ENCODE measurements around the gene JUN.

The JUN gene

DNA sequence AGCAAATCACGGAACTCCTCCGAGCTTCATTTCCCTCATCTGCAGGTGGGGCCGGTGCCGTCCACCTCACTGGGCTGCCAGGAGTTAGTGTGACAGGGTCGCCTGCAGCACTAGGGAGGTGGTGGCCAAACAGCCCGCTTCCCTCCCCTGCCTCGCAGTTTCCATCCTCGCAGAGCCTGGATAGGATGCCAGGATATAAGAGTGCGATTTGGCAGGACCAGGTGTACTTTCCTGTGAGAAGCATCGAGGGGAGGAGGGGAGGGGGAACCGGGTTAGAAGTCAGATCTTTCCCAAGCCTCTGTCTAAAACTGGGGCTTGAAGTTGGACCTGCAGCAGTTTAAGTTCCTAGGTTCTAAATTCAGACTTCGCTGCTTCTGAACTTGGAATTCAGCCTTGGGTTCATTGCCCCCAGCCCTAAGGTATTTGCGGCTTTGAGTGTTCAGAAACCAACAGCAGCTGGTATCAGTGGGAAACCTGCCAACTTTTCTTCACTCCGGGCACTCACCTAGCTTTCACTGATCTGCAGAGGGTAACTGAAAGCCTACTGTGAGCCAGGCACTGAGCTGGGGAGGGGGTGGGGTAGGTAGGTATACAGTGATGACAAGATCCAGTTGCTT is 1.7 kb upstream of the JUN start:
- in situ Hi-C loops (cut with MboI; ENCODE audit: low sequenced_read_pairs) = loop anchor here (25.0 kb wide), 1 partner anchor 502 kb away; the partner anchor contains the start of gene FGGY

DNA sequence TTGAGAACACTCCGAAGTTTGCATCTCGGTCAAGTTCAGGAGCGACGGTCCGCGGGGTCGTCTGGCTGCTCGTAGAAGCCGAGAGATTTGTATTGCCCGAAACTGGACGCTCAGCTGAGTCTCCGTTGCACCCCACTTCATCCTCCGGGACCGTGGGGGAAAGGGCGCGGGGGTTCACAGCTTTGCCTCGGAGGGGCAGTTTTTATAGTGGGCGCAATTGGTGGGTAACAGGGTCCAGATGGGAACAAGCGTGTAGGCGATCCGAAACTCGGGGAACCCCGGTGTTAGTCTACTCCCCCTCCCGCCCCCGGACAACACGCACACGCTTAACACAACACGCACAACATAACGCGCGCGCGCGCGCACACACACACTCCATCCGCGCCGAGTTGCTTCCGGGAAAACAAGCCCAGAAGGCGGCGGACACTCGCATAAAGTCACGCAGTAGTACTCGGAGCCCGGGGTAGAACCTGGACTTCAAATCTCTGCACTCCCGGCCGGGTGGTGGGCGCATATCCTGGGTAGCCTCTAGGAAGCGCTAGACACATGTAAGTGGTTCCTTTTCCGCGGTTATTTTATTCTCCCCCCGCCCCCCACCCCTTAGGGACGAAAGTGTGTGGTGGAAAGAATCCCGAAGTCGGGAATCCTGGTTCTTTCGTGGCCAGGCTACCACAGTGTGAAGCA is 1.1 kb upstream of the JUN start:
- in situ Hi-C loops (cut with MboI; ENCODE audit: low sequenced_read_pairs) = loop anchor here (25.0 kb wide), 1 partner anchor 502 kb away; the partner anchor contains the start of gene FGGY

DNA sequence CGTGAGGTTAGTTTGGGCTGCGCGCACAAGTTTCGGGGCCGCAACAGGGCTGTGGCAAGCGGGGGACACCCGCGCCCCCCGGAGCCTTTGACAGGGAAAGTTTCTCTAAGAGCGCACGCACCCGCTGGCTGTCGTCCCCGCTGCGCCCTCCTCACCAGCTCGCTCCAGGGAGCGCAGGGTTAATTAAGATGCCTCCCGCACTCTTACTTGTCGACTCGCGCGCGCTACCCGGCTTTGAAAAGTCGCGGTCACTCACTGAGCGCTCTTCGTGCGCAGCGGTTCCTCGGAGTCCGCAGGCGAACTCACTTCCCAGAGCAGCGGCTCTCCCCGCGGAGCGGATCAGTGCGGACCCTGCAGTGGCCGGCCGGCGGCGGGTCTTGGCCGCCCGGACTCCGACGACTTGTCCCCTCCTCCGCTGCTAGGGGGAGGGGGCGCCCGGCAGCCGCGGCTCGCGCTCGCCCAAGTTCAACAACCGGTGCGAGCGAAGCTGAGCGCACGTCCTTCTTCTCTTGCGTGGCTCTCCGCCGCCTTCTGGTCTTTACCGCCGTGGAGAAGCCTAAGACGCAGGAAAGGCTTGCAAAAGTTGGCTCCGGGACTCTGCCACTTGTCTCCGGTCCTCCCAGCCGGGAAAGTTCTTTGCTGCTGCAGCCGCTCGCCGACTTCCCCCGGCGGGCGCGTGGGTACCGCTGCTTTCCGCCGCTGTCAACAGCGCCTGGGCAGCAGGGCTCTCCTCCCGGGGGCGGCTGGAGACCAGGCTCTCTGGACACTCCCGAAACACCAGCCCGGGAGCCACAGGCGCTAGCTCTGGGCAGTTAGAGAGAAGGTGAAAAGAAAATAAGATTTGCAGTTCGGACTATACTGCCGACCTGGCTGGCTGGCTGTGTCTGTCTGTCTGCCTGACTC is 506 bp downstream of the JUN start:
- in situ Hi-C loops (cut with MboI; ENCODE audit: low sequenced_read_pairs) = loop anchor here (25.0 kb wide), 1 partner anchor 504 kb away; the partner anchor contains the start of gene FGGY

DNA sequence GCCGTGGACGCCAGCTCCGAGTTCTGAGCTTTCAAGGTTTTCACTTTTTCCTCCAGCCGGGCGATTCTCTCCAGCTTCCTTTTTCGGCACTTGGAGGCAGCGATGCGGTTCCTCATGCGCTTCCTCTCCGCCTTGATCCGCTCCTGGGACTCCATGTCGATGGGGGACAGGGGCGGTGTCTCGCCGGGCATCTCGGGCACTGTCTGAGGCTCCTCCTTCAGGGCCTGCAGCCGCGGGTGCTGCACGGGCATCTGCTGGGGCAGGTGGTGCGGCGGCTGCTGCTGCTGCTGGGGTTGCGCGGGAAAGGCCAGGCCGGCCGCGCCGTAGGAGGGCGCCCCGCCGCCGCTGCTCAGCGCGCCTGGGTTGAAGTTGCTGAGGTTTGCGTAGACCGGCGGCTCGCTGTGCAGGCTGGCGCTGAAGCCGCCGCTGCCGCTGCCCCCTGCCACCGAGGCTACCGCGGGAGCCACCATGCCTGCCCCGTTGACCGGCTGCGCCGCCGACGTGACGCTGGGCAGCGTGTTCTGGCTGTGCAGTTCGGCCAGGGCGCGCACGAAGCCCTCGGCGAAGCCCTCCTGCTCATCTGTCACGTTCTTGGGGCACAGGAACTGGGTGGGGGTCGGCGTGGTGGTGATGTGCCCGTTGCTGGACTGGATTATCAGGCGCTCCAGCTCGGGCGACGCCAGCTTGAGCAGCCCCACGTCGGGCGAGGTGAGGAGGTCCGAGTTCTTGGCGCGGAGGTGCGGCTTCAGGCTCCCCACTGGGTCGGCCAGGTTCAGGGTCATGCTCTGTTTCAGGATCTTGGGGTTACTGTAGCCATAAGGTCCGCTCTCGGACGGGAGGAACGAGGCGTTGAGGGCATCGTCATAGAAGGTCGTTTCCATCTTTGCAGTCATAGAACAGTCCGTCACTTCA is 1.4 kb downstream of the JUN start:
- in situ Hi-C loops (cut with MboI; ENCODE audit: low sequenced_read_pairs) = loop anchor here (25.0 kb wide), 1 partner anchor 505 kb away; the partner anchor contains the start of gene FGGY

DNA sequence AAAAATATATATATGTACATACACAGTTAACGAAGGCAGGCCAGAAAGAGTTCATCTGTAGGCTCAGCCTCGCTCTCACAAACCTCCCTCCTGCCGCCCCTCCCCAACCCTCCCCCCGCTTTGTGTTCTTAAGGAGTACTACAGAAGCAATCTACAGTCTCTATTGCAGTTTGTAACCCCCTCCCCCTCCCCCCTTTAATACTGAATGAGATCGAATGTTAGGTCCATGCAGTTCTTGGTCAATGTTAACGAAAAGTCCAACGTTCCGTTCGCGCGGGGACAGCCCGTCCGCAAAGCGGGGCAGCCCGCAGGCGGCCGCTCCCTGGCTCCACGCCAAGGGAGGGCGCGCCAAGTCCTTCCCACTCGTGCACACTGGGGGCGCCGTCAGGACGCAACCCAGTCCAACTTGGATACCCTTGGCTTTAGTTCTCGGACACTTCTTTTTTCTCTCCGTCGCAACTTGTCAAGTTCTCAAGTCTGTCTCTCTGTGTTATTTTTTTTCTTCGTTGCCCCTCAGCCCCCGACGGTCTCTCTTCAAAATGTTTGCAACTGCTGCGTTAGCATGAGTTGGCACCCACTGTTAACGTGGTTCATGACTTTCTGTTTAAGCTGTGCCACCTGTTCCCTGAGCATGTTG is 2.2 kb downstream of the JUN start:
- in situ Hi-C loops (cut with MboI; ENCODE audit: low sequenced_read_pairs) = loop anchor here (25.0 kb wide), 1 partner anchor 506 kb away; the partner anchor contains the start of gene FGGY

DNA sequence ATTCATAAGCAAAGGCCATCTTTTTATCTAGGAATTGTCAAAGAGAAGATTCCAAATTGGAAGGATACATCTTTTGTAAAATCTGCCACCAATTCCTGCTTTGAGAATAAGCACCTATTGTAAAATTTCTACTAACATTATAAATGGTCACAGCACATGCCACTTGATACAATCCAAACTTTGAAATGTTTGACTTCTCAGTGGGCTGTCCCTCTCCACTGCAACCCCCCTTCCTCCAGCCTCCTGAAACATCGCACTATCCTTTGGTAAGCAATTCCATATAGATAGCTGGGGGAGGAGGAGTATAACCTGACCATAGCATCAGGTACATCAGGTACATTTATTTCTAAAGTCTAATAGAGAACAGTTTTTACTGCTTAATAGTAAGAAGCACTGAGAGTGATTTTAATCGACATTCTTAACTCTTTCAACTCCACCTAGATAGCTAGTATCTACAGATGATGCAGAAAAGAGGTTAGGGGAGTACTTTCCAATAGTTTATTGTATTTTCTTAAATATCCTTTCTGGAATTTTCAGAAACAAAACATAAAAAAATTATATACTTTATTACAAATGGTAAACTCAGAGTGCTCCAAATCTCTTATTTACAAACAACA is 2.9 kb downstream of the JUN start:
- in situ Hi-C loops (cut with MboI; ENCODE audit: low sequenced_read_pairs) = loop anchor here (25.0 kb wide), 1 partner anchor 506 kb away; the partner anchor contains the start of gene FGGY

DNA sequence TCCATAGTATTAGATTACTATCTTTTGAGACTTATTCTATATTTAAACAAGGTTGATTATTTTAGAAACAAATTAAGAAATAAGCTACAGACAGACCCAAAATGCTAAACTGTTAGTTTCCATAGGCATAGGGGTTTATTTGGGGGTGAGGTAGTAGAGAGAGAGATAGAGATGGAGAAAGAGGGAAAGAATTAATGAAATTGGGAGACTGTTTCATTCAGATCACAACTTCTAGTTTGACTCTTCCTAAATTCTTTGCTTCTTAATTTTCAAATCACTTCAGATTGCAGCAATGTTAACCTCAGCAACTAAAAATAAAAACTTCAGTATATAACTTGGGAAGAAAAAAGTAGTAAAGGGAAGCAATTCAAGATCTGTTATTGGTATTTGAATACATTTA is 3.4 kb downstream of the JUN start:
- in situ Hi-C loops (cut with MboI; ENCODE audit: low sequenced_read_pairs) = loop anchor here (25.0 kb wide), 1 partner anchor 507 kb away; the partner anchor contains the start of gene FGGY

DNA sequence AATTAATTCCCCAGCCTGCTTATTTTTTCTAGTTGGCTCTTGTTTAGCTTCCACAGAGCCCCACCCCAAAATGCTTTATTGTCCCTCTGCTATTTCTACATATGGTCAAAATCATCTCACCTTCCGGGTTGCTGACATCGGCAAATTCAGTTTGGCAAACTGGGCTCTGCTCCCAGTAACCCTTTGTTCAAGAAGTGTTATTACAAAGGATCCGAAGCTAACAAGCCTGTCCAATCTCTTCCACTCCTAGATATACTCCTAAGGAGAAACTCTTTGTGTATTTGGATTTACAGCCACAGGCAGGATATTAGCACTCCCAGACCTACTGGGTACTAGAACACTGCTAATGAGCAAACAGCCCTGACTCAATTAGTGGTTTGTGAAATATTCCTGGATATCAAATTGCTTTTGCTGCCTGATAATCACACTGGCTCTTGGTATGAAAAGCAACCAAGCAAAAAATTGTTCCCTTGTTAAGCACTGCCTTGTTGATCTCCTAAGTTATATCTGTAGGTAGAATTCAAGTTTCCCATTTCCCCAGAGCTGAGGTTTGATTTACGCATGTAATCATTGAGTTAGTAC is 4.0 kb downstream of the JUN start:
- in situ Hi-C loops (cut with MboI; ENCODE audit: low sequenced_read_pairs) = loop anchor here (25.0 kb wide), 1 partner anchor 507 kb away; the partner anchor contains the start of gene FGGY

DNA sequence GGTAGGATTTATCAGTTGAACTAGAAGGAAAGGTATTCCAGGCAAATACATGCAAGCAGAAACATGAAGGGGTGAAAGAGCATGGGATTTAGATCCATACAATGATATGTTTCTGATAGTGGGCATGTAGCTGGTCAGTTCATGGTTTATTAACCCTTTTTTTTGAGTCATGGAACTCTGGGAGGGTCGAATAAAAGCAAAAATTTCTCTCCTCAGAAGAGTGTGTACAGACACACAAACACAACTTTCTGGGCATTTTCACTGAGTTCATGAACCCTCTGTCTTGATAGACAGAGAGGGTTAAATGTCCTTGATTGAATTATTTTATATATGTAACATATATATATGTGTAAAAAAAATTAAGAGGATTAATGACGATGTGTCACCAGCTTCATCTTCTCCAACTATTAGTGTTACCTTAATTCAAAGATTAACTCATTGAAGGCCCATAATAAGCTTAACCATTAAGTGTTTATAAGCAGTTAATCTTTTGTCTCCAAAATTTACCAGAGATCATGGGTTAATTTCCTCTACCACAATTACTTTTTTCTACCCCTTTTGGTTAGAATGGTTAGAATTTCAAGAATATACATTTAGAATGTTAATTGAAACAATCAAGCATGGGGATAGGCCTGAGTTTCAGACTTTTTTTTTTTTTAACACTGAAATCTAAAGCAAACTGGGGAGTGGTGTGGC is 4.6 kb downstream of the JUN start:
- in situ Hi-C loops (cut with MboI; ENCODE audit: low sequenced_read_pairs) = loop anchor here (25.0 kb wide), 1 partner anchor 508 kb away; the partner anchor contains the start of gene FGGY

DNA sequence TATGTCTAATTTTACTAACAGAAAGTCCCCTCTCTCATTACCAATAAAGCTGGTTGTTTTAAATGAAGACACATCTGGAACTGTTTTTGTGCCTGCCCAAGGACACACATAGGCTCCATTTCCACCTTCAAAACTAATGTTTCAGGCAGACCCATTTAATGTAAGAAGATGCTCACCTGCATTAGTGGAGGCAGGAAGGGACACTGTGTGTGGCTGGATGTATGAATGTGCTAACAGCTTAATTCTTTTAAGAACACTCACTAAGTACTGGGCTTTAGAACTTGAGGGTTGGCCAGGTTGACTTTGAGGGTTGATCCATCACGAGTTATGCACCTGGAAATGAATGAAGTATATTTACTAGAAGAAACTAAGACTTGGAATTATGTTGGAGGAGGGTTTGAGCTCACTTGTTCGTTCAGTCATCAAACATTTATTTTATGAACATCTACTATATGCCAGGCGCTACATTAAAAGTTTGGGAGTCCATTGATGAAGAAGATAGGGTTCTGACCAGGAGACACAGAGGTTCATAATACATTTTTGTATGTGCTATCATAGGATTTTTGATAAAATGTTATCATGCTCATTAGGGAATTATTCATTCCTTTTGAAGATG is 5.4 kb downstream of the JUN start:
- in situ Hi-C loops (cut with MboI; ENCODE audit: low sequenced_read_pairs) = loop anchor here (25.0 kb wide), 1 partner anchor 509 kb away; the partner anchor contains the start of gene FGGY

DNA sequence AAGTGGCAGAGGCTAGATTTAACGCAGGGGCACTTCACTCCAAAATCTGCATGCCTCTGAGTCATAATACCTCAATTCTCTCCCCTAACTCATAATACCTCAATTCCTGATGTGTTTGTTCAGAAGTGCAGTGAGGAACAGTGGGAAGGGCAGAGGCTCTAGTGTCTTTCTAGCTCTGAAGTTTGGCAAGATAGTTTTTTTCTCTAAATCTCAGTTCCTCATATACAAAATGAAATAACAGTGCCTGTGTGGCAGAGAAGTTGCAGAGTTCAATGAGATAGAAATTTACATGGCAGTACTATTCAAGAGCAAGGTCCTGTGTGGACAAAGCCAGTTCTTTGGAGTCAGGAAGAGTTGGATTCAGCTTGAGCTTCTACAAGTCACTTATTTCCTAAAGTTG is 9.8 kb downstream of the JUN start:
- in situ Hi-C loops (cut with MboI; ENCODE audit: low sequenced_read_pairs) = no loop called here

DNA sequence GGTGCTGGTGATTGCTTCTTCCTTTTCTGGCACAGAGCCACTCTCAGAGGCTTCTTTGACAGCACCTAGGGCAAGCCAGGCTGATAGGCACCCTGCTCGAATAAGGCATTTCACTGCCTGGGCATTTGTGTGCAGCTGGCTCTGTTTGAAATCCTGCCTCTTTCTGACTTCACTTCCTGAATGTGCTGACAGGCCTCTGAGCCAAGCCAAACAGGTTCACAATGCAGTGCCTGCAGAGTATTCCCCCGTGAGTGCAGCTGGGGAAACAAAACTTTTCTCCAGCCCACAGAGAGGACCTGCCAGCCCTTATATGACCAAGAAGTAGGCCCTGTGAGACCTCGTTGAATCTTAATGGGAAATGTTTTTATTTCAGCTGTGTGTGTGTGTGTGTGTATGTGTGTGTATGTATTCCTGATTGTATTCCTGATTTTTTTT is 10.4 kb downstream of the JUN start:
- in situ Hi-C loops (cut with MboI; ENCODE audit: low sequenced_read_pairs) = no loop called here

DNA sequence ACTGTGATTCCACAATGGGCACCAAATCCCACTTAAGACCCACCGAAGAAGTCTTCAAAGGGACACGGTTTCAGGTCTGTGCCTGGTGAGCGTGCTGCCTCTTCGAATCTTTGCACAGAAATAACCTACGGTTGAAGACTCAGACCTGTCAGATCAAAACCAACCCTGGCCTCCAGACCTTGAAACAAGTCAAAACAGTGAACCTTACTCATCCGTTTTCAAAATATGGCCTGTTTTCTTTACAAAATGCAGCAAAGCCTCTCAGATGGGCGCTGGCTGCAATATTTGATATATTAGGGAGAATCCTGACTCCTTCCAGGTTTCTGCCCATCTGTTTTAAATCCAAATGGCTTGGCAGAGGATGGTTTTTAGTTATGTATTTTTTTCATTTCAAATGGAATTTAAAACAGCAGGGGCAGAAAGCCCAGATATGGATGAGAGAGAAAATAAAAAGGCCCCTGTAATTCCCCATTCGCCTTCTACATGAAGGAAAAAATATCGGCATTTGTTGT is 14.0 kb downstream of the JUN start:
- in situ Hi-C loops (cut with MboI; ENCODE audit: low sequenced_read_pairs) = no loop called here

DNA sequence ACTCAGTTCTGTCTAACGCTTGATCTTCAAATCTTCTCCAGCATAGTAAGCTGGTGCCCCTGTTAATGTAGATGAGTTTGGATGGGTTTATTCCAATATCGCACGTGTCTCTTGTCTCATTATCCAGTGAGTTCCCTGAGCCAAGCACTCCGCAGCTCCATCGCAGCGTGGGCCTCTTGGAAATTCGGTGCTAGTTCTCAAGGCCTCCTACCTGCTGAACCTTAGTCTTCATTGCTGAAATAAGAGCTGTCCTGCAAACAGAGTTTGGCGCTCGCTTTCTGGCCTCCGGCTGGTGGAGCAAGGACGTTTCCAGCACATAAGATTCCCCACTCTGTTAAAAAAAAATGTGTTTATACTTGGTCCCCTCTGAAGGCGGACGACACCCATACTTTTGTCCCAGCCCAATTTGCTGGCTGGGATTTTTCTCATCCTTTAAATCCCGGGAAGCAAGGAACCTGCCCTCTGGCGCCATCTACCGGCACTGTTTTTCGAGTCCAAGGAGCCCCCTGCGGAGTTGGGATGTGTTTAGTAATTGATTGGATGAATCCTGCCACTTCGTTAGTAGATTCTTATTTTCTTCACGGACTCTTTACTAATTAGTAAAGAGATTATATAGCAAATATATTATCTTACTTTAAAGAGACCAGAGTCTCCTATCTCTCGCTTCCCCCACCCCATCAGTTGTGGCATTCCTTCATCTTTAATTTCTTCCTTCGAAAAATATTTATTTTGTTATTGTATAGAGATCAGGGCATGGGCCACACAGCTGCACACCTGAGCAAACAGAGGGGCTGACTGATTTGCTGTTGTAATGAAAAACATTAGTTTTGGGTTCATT is 14.7 kb downstream of the JUN start:
- in situ Hi-C loops (cut with MboI; ENCODE audit: low sequenced_read_pairs) = no loop called here

DNA sequence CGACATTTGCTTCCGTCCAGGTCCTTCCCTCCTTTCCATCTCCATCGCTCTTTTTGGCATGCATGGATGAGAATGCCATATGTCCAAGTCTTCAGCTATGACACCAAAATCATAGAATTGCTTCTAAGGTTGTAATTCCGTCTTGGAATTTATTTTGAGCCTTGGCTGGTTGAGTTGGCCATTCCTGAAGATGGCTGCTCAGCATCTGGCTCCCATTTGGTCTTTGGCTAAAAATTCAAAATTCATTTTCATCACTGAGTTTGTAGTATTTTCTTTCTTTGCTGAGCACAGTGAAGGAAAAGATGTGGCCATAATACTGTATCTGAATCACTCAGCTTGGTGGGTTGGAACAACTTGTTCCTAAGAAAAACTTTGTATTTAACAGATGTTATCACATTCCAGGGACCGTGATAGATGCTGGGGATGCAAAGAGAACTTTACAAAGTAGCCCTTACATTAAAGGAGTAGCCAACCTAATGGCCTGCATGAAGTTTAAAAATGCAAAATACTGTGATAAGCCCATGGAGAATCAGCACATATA is 15.6 kb downstream of the JUN start:
- in situ Hi-C loops (cut with MboI; ENCODE audit: low sequenced_read_pairs) = no loop called here

DNA sequence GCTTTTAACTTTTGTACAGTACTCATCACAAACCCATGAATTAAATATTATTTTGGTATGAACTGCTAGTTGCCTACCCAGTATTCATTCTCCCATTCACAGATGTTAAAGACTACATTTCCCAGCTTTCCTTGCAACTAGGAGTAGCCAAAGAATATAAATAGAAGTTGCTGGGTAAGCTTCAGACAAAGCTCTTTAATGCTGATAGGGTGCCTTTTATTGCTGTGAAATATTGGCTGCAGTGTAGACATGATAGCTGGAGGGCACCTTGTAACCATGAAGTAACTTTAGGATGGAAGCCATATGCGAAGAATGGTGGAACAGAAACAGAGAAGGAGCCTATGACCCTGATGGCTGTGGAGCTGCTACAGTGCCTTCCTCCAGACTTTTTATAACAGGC is 16.7 kb downstream of the JUN start:
- in situ Hi-C loops (cut with MboI; ENCODE audit: low sequenced_read_pairs) = no loop called here
